CD4-positive, alpha-beta memory T cell (primary cell): ENCODE measurements around the gene CPHXL2. TPM values are rescaled to one million over a fixed set of nuclear protein-coding genes. Genes with fewer than 3 reads are reported as not detected.
A peak's percentile ranks its signal among the peaks of the same experiment; 100 is the strongest.

ENCODE experiments used
- CTCF ChIA-PET: fragments of 350-600 bp; sonication (Branson Sonifier 250); formaldehyde crosslinking; loops from one replicate; lab custom pipeline; 2021; ENCODE audit warnings: inconsistent platforms; ENCODE audit not compliant: partially characterized antibody; lab: Charles Lee
- POLR2A ChIA-PET: fragments of 350-600 bp; sonication (Branson Sonifier 250); formaldehyde crosslinking; loops from one replicate; lab custom pipeline; 2021; ENCODE audit not compliant: partially characterized antibody; lab: Charles Lee
- DNase-seq, 5 donors: peaks; one replicate each; pipeline versions ENCODE4 v3.0.0 to v3.0.0-alpha.2; 2020 to 2022; ENCODE audit warnings: mixed read lengths in 1 of 5
- H3K27ac ChIP-seq: one replicate; pipeline ENCODE4 v1.7.0; 2013; ENCODE audit warnings: low read depth, low read length
- H3K27me3 ChIP-seq: 2 replicates; pipeline ENCODE4 v1.7.0; 2013; ENCODE audit warnings: mild to moderate bottlenecking, low read length, moderate library complexity; ENCODE audit not compliant: insufficient read depth
- H3K36me3 ChIP-seq: 2 replicates; pipeline ENCODE4 v1.7.0; 2013; ENCODE audit warnings: mild to moderate bottlenecking, low read length, moderate library complexity; ENCODE audit not compliant: insufficient read depth
- H3K4me1 ChIP-seq: 2 replicates; pipeline ENCODE4 v1.7.0; 2013; ENCODE audit warnings: mild to moderate bottlenecking, low read length, moderate library complexity; ENCODE audit not compliant: insufficient read depth
- H3K4me3 ChIP-seq, 2 donors: one replicate each; pipeline ENCODE4 v1.7.0; 2013; ENCODE audit warnings: low read length in 2 of 2, mild to moderate bottlenecking in 1 of 2
- H3K9me3 ChIP-seq, 2 donors: one replicate each; pipeline ENCODE4 v1.7.0; 2013; ENCODE audit warnings: low read length in 2 of 2, control low read depth in 1 of 2; ENCODE audit not compliant: control insufficient read depth in 1 of 2
- H3K27ac Mint-ChIP-seq, 7 donors: one replicate each; pipeline ENCODE4 v1.8.0; 2020 to 2021; ENCODE audit warnings: mixed read lengths in 7 of 7, mild to moderate bottlenecking in 6 of 7, inconsistent platforms in 3 of 7, moderate library complexity in 3 of 7
- H3K27me3 Mint-ChIP-seq, 2 donors: one replicate each; pipeline ENCODE4 v1.8.0; 2020 to 2021; ENCODE audit warnings: mixed read lengths in 2 of 2
- H3K36me3 Mint-ChIP-seq, 2 donors: one replicate each; pipeline ENCODE4 v1.8.0; 2020 to 2021; ENCODE audit warnings: mixed read lengths in 2 of 2, inconsistent platforms in 1 of 2, mild to moderate bottlenecking in 1 of 2
- H3K4me1 Mint-ChIP-seq, 4 donors: one replicate each; pipeline ENCODE4 v1.8.0; 2020 to 2021; ENCODE audit warnings: mixed read lengths in 4 of 4, mild to moderate bottlenecking in 1 of 4
- H3K4me3 Mint-ChIP-seq, 8 donors: one replicate each; pipeline ENCODE4 v1.8.0; 2020 to 2021; ENCODE audit warnings: mixed read lengths in 8 of 8, mild to moderate bottlenecking in 7 of 8, moderate library complexity in 6 of 8, inconsistent platforms in 3 of 8
- H3K9me3 Mint-ChIP-seq, 8 donors: one replicate each; pipeline ENCODE4 v1.8.0; 2020 to 2021; ENCODE audit warnings: mixed read lengths in 8 of 8, mild to moderate bottlenecking in 5 of 8, inconsistent platforms in 3 of 8, moderate library complexity in 1 of 8
- intact Hi-C: fragments of 100-400 bp; cut with micrococcal nuclease; formaldehyde crosslinking; loops from one replicate; pipeline ENCODE4 v1.15.1; 2023
- polyA plus RNA-seq, 2 donors: library from polyadenylated mRNA; unstranded; fragments of 300-500 nt; fragmentation: Illumina TruSeq; gene quantifications; one replicate each; pipeline ENCODE4 v1.2.3, GENCODE V29; 2021
- total RNA-seq, 2 experiments: library from RNA; stranded (reverse); gene quantifications; one replicate each; pipeline ENCODE4 v1.2.3, GENCODE V29; 2021

Gene CPHXL2
- total and polyA plus RNA-seq, 4 experiments from 2014 or later: not detected

DNA sequence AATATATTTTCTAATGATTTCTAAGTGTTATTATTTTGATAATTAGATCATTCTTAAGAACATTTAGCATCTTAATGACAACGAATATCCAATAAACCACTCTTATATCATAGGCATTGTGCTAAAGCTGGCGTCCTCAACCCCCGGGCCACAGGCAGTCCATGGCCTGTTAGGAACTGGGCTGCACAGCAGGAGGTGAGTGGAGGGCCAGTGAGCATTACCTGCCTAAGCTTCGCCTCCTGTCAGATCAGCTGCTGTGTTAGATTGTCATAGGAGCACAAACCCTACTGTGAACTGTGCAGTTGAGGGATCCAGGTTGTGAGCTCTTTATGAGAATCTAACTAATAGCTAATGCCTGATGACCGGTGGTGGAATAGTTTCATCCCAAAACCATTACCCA lies 20.8 kb upstream of the CPHXL2 start:
- intact Hi-C loops: no loop called here
- Mint-ChIP-seq H3K27me3 (no peaks in the 10 kb centered on the region), H3K4me3 (no peak overlapping the region), H3K27ac (no peak overlapping the region), H3K36me3 (no peaks in the 10 kb centered on the region), H3K9me3 (no peaks in the 10 kb centered on the region), H3K4me1 (no peaks in the 10 kb centered on the region)
- Histone ChIP-seq H3K27me3 (no peaks in the 10 kb centered on the region), H3K9me3 (no peaks in the 10 kb centered on the region), H3K36me3 (no peaks in the 10 kb centered on the region), H3K27ac (no peak overlapping the region), H3K4me3 (no peak overlapping the region), H3K4me1 (no peaks in the 10 kb centered on the region)
- ChIA-PET POLR2A (no interaction called here), CTCF (no interaction called here)
- no peak for DNase-seq

DNA sequence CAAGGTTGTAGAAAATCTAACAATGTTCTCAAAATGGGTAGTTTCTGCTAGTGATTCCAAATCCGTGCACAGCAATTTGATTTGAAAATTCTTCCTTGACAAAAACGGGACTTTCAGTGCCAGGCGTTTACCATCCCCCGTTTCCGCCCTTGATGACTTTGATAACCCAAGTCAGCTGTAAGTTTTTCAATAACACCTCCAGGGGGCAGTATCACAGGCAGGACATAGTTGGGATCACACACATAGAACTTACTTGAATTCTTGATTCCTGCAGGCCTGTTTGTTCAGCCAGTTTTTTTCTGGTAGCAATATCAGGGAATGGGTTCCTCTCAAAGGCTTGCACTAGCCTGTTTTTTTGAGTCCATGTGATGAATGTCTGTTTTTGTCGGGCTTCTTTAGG lies 18.9 kb upstream of the CPHXL2 start:
- Histone ChIP-seq H3K4me1 (no peaks in the 10 kb centered on the region), H3K9me3 (no peaks in the 10 kb centered on the region), H3K27me3 (no peaks in the 10 kb centered on the region), H3K36me3 (no peaks in the 10 kb centered on the region), H3K27ac (no peak overlapping the region), H3K4me3 (no peak overlapping the region)
- POLR2A ChIA-PET: no interaction called here
- Mint-ChIP-seq H3K36me3 (no peaks in the 10 kb centered on the region), H3K4me1 (no peaks in the 10 kb centered on the region), H3K27me3 (peaks cover 0 to 2% of the 10 kb centered on the region in 2 donors), H3K9me3 (no peaks in the 10 kb centered on the region), H3K4me3 (no peak overlapping the region), H3K27ac (no peak overlapping the region)
- DNase-seq: no peak
- intact Hi-C loops: no loop called here
- CTCF ChIA-PET: no interaction called here

DNA sequence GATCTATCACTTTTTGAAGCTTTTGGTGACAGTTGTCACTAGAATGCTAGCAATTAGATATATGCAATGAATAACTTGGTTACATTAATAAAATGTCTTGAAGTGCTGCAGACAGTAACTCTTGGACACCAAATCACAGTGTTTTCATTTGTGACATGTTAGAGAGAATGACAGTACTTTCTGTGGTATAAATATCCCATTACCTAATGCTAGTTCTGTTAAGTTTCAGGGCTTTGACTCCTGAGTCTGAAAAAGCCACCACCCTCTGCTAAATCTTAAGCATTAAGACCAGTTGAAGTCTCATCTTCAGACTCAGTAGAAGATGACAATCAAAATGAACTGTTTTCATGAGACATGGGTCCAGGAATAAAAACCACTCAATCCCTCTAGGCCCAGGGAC lies 10.6 kb upstream of the CPHXL2 start:
- H3K4me1 Mint-ChIP-seq: no peaks in the 10 kb centered on the region
- no peak for DNase-seq
- Histone ChIP-seq H3K27ac (no peak overlapping the region), H3K36me3 (no peaks in the 10 kb centered on the region), H3K4me1 (no peaks in the 10 kb centered on the region), H3K4me3 (no peak overlapping the region), H3K9me3 (no peaks in the 10 kb centered on the region), H3K27me3 (no peaks in the 10 kb centered on the region)
- peaks cover 2% of the 10 kb centered on the region in 2 donors for H3K36me3 Mint-ChIP-seq
- H3K27me3 Mint-ChIP-seq: peaks cover 0 to 2% of the 10 kb centered on the region in 2 donors
- intact Hi-C loops: no loop called here
- no peak overlapping the region for H3K4me3 Mint-ChIP-seq
- POLR2A ChIA-PET: no interaction called here
- H3K27ac Mint-ChIP-seq: no peak overlapping the region
- CTCF ChIA-PET: no interaction called here
- H3K9me3 Mint-ChIP-seq: peaks cover 0 to 3% (median 0%) of the 10 kb centered on the region in 8 donors

DNA sequence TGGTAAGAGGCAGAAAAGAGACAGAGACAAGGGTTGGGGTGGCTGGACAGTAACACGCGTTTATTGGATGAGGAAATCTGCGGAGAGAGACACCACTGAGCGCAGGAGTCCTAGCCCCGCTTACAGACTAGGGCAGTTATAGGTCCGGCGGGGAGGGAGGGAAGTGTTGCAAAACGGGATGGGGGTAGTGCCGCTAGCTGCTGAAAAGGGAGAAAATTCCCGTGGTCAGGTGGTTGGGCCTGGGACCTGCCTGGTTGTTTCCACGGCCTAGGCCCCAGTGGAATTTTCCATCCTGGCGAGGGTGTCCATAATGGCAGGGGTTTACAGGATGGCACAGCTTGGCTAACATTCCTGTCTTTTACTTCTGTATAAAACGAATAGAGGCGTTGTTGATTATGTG lies 5.5 kb upstream of the CPHXL2 start:
- CTCF ChIA-PET: no interaction called here
- H3K27ac Mint-ChIP-seq: no peak overlapping the region
- DNase-seq: no peak
- H3K9me3 ChIP-seq: no peaks in the 10 kb centered on the region
- no peaks in the 10 kb centered on the region for H3K36me3 Mint-ChIP-seq
- no peaks in the 10 kb centered on the region for H3K4me1 ChIP-seq
- H3K27me3 Mint-ChIP-seq: no peaks in the 10 kb centered on the region
- H3K36me3 ChIP-seq: no peaks in the 10 kb centered on the region
- no peak overlapping the region for H3K4me3 Mint-ChIP-seq
- H3K27ac ChIP-seq: no peak overlapping the region
- H3K4me1 Mint-ChIP-seq: no peaks in the 10 kb centered on the region
- H3K4me3 ChIP-seq: no peak overlapping the region
- POLR2A ChIA-PET: no interaction called here
- intact Hi-C loops: no loop called here
- no peaks in the 10 kb centered on the region for H3K27me3 ChIP-seq
- peaks cover 0 to 3% (median 0%) of the 10 kb centered on the region in 8 donors for H3K9me3 Mint-ChIP-seq

DNA sequence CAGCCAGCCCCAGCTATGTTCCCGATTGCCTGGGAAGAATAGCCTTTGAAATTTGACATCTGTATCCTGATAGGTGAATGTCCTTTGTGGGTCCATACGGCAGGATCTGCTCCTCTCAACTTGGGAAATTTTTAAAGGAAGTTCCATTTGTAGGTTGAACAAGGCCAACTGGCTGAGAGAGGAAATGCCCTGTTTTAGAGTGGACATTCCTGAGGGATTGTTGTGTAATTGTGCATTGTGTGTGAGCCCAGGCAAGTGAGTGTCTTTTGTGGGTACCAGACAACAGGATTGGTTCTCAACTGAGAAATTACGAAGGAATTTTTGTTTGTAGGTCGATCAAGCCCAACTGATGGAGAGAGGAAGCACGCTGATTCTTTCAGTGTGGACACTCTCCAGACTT lies 2.6 kb upstream of the CPHXL2 start:
- Mint-ChIP-seq H3K4me3 (no peak overlapping the region), H3K36me3 (no peaks in the 10 kb centered on the region), H3K27me3 (no peaks in the 10 kb centered on the region), H3K27ac (no peak overlapping the region), H3K4me1 (no peaks in the 10 kb centered on the region), H3K9me3 (peaks cover 0 to under 1% (median 0%) of the 10 kb centered on the region in 8 donors)
- ChIA-PET CTCF (no interaction called here), POLR2A (no interaction called here)
- no peaks in the 10 kb centered on the region for H3K27me3 ChIP-seq
- no peaks in the 10 kb centered on the region for H3K36me3 ChIP-seq
- intact Hi-C loops: no loop called here
- H3K4me3 ChIP-seq: no peak overlapping the region
- no peaks in the 10 kb centered on the region for H3K9me3 ChIP-seq
- no peak for DNase-seq
- H3K4me1 ChIP-seq: no peaks in the 10 kb centered on the region
- H3K27ac ChIP-seq: no peak overlapping the region

DNA sequence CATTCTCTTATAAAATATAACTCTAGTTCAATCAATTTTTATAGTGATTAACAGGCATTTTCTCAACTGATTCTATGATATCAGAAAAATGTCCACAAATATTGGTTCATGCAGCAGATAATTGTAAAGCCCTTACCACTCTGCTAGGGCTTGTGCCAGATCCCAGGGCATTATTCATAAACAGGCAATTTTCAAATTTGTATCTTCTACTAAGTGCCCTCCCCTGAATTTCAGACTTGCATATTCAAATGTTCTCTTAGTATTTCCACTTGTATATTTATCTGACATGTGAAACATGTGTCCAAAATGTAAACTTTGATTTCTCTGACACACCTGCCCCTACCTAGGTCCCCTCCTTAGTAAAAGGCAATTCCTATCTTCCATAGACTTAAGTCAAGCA lies 9.3 kb downstream of the CPHXL2 start:
- Mint-ChIP-seq H3K9me3 (peaks cover 0 to 2% (median 0%) of the 10 kb centered on the region in 8 donors), H3K4me3 (no peak overlapping the region), H3K4me1 (no peaks in the 10 kb centered on the region), H3K27ac (no peak overlapping the region), H3K27me3 (no peaks in the 10 kb centered on the region), H3K36me3 (no peaks in the 10 kb centered on the region)
- H3K9me3 ChIP-seq: no peaks in the 10 kb centered on the region
- CTCF ChIA-PET: no interaction called here
- no peak overlapping the region for H3K27ac ChIP-seq
- no peaks in the 10 kb centered on the region for H3K4me1 ChIP-seq
- DNase-seq: no peak
- H3K36me3 ChIP-seq: no peaks in the 10 kb centered on the region
- intact Hi-C loops: no loop called here
- POLR2A ChIA-PET: no interaction called here
- no peaks in the 10 kb centered on the region for H3K27me3 ChIP-seq
- no peak overlapping the region for H3K4me3 ChIP-seq

DNA sequence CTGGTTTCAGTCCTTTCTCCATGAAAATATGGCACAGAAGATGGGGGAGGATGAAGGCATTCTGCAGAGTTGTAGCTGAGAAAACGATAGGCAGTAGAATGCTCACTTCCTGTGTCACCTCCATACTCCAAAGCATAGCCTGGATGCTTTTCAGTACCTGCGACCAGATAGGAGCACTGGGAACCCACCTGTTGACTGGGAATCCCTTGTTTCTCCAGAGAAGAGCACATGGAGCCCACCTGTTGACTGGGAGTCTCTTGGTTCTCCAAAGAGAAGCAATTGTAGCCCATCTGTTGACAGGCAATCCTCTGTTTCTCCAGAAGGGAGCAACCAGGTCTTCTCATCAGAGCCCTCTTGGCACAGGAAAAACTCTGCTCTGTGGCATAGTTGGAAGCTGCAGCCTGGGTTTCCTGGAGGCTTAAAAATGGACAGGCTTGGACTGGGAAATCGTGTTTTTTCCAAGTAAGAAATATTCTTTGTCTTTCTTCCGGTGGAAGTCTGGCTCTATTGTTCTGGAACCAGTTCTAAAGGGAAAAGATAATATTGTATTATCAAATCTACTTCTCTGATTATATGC lies 16.0 kb downstream of the CPHXL2 start:
- H3K9me3 ChIP-seq: no peaks in the 10 kb centered on the region
- intact Hi-C loops: no loop called here
- H3K27me3 ChIP-seq: no peaks in the 10 kb centered on the region
- peaks cover 29% of the 10 kb centered on the region for H3K36me3 ChIP-seq
- H3K4me3 ChIP-seq: no peak overlapping the region
- no peak overlapping the region for H3K27ac ChIP-seq
- Mint-ChIP-seq H3K36me3 (peaks cover 25 to 47% of the 10 kb centered on the region in 2 donors), H3K4me3 (no peak overlapping the region), H3K9me3 (peaks cover 0 to under 1% (median 0%) of the 10 kb centered on the region in 8 donors), H3K4me1 (peaks cover 9 to 17% (median 14%) of the 10 kb centered on the region in 4 donors), H3K27me3 (no peaks in the 10 kb centered on the region), H3K27ac (peak overlapping the region in 3 of 7 donors; percentile 29 to 49 (median 47))
- ChIA-PET CTCF (no interaction called here), POLR2A (interaction anchor here (0.6 to 3.8 kb wide), 2 partner anchors 12 to 21 kb away, joined by 3 to 28 read pairs; partner anchors contain the start of genes KARS1 and TERF2IP)
- peaks cover 7% of the 10 kb centered on the region for H3K4me1 ChIP-seq
- DNase-seq: no peak
